Measurements from ENCODE around the gene FAM98B. TPM values are rescaled to one million over a fixed set of nuclear protein-coding genes. Genes with fewer than 3 reads are reported as not detected.

The FAM98B gene
- total and polyA plus RNA-seq, 10 of the 15 experiments (the other 5 are each of a cell fraction or from before 2014, with no cell fraction given) = 1.3 to 36.7 (median 10.9) TPM

DNA sequence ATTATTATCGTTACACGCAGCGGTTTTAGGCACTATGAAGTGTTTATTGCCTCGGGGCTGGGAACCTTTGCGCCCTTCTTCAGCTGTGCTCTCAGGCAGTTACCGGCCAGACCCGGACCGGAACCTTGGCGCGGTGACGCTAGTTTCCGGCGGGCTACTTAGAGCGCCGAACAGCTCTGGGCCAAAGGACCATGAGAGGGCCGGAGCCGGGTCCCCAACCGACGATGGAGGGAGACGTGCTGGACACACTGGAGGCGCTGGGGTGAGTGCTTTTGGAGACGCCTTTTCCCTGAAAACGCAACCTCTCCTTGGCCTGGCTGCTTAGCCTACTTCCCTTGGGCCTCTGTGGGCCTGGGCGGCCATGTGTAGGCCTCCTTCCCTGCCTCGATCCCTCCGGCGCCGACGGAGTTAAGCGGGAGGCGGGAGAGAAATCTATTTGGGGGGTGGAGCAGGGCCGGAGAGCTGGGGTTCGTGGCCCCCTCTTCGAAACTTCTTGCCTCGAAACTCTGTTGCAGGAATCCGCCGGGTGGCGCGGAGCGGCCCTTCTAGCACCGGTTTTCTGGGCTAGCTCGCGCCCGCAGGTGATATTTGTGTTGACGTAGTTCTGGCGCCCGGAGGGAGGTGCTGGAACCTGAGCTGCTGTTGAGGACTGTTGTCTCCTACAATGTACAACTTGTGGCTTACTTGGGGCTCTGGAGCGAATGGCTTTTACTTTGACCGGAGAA lies at the start of gene FAM98B (continued):
- TF ChIP-seq PRDM15 (CRISPR knock-in tag; IDR thresholded peaks at IDR 0.05) (no peak), TARDBP (IDR thresholded peaks at IDR 0.05; ENCODE audit: borderline replicate concordance) (peak; percentile 91; the same call in 1 of the 2 replicates), EGR1 (IDR thresholded peaks at IDR 0.05; ENCODE audit: borderline replicate concordance in 1 of 2, low read depth in 2 of 2, low read length in 2 of 2) (no peak), SREBF2 (IDR thresholded peaks at IDR 0.05; ENCODE audit: low read length) (no peak; the same call in 1 of the 2 replicates), TAF1 (IDR thresholded peaks at IDR 0.05; ENCODE audit: borderline replicate concordance, low read depth, low read length) (peak; percentile 96), EZH2 (IDR thresholded peaks at IDR 0.05; ENCODE audit: borderline replicate concordance, control insufficient read depth, low read depth, low read length) (no peak), MLLT1 (IDR thresholded peaks at IDR 0.05) (peak; percentile 72), RB1 (IDR thresholded peaks at IDR 0.05; ENCODE audit: borderline replicate concordance) (peak; percentile 95), ASH2L (IDR thresholded peaks at IDR 0.05; ENCODE audit: borderline replicate concordance, low read depth) (peak; percentile 89; the same call in 1 of the 2 replicates), POLR2A (IDR thresholded peaks at IDR 0.05; ENCODE audit: low read depth, low read length) (peak; percentile 94), TCF7 (IDR thresholded peaks at IDR 0.05; ENCODE audit: borderline replicate concordance) (peak; percentile 73; the same call in 1 of the 2 replicates), HDAC2 (IDR thresholded peaks at IDR 0.05) (peak; percentile 89; the same call in 1 of the 2 replicates), GATAD2B (conservative IDR thresholded peaks at IDR 0.05; ENCODE audit: low read depth) (peak; percentile 61), ZNF207 (IDR thresholded peaks at IDR 0.05; ENCODE audit: borderline replicate concordance) (peak; percentile 91; the same call in 1 of the 2 replicates), CHD1 (IDR thresholded peaks at IDR 0.05; ENCODE audit: low read depth, low read length) (no peak; the same call in 1 of the 2 replicates), NFYB (IDR thresholded peaks at IDR 0.05; ENCODE audit: insufficient read depth, low read depth, low read length) (no peak), IKZF1 (conservative IDR thresholded peaks at IDR 0.05) (peak; percentile 80), POLR2AphosphoS2 (IDR thresholded peaks at IDR 0.05; ENCODE audit: low read depth, low read length) (no peak), SRF (IDR thresholded peaks at IDR 0.05; ENCODE audit: low read depth in 2 of 2, low read length in 2 of 2) (peak; percentile 59 to 88), CREB1 (IDR thresholded peaks at IDR 0.05; ENCODE audit: low read depth) (peak; percentile 83)
- TF ChIP-seq, protein P1, sequence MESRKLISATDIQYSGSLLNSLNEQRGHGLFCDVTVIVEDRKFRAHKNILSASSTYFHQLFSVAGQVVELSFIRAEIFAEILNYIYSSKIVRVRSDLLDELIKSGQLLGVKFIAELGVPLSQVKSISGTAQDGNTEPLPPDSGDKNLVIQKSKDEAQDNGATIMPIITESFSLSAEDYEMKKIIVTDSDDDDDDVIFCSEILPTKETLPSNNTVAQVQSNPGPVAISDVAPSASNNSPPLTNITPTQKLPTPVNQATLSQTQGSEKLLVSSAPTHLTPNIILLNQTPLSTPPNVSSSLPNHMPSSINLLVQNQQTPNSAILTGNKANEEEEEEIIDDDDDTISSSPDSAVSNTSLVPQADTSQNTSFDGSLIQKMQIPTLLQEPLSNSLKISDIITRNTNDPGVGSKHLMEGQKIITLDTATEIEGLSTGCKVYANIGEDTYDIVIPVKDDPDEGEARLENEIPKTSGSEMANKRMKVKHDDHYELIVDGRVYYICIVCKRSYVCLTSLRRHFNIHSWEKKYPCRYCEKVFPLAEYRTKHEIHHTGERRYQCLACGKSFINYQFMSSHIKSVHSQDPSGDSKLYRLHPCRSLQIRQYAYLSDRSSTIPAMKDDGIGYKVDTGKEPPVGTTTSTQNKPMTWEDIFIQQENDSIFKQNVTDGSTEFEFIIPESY (IDR thresholded peaks at IDR 0.05) = no peak
- TF ChIP-seq, protein P2, sequence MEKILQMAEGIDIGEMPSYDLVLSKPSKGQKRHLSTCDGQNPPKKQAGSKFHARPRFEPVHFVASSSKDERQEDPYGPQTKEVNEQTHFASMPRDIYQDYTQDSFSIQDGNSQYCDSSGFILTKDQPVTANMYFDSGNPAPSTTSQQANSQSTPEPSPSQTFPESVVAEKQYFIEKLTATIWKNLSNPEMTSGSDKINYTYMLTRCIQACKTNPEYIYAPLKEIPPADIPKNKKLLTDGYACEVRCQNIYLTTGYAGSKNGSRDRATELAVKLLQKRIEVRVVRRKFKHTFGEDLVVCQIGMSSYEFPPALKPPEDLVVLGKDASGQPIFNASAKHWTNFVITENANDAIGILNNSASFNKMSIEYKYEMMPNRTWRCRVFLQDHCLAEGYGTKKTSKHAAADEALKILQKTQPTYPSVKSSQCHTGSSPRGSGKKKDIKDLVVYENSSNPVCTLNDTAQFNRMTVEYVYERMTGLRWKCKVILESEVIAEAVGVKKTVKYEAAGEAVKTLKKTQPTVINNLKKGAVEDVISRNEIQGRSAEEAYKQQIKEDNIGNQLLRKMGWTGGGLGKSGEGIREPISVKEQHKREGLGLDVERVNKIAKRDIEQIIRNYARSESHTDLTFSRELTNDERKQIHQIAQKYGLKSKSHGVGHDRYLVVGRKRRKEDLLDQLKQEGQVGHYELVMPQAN (conservative IDR thresholded peaks at IDR 0.05) = peak; percentile 79

All from GM12878 (cell line).